NCI-H2081 (cell line): Measurements from ENCODE around the gene DIAPH2.
"Not testable (repeated sequence)": the region's sequence is repeated elsewhere in the genome, so short reads cannot be mapped to it uniquely, and the experiment has no call there.

Experiments
- DNase-seq, 2 experiments: peaks; one replicate each; lab custom pipeline; 2025; lab: John Stamatoyannopoulos, UW

DIAPH2 gene

DNA sequence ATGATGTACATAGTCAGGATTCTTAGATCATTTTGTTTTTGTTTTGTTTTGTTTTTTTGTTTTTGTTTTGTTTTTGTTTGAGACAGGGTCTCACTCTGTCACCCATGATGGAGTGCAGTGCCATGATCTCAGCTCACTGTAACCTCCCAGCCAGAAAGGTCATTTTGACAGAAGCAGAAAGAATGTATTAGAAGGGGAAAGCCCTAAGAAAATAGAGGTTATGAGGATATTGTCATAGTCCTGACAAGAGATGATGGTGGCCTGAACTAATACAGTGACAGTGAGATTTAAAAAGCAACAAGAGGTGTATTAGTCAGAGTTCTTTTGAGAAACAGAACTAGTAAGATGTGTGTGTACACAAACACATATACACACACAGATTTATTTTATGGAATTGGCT is 702.4 kb downstream of the DIAPH2 start:
- no peak for DNase-seq

DNA sequence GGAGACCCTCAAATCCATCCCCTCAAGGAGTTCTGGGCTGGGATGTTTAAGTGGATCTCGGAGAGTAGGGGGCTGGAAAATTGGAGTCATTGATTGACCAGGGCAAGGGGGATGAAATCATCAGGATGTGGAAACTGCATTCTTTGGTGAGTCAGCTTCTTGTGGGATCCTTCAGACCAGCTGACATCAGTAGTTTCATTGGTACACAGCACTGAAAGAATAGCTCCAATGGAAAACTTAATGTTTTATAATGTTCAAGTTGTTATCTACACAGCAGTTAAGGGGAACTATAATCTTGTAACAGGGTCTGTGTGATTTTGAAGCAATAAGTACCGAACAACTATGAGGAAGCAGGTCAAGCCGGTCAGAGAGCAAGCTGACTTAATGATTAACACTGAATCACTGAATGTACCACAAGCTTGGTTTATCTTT is 705.1 kb downstream of the DIAPH2 start:
- DNase-seq: no peak

DNA sequence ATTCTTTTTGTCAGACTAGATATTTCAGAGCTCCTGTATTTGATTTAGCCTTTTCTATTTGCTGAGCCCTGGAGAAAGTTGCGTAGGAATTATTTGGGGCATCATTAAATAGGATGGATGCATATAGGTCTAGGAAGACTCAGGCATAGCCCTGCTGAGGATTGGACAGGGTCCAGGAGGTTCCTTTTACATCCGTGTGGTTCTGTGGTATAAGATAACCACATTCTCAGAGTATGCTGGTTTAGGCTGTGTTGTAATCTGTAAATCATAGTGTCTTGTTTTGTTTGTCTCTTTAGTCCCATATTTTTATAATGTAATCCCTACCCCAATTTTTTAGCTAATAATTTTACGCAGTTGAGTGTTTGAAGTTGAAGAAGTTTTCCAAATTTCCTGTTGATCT is 712.7 kb downstream of the DIAPH2 start:
- no peak for DNase-seq

DNA sequence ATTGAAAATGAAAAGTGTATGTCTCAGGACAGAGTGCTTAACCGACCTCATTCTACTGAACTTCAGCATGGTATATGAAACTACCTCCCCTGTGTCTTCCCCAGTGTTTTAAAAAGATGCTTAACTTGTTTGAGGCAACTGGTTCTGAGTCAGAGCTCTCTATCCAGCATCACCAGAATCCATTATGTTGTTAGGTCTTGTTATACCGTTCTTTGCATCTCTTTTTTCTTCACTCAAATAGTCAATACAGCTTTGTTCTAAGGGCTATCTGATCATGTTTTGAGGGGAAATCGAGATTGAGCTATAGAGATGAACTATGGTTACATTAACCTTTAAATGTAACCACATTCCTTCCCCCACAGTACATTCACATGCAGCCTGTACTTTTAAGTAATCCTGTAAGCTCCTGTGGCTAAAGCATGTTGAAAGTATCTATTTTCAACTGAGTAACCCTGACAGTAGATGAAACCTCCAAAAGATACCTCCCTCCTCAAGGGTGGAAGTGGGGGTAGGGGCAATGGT is 713.4 kb downstream of the DIAPH2 start:
- no peak for DNase-seq

DNA sequence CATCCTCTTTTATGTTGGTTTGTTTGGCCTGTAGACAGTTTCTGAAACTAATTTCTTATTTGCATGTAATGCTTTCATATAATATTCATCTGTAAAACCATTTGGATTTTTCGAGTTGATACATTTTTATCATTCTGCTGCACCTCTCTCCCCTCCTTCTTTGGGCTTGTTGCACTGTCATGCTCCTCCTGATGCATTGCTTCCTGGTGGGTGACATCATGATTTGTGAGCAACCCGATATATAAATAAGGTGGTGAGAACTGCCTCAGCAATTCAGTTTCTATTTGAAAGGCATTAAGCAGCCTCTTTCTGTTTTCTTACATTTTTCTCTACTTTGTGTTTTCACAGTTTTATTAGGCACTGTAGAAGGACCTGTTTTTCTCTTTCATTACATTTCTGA is 714.8 kb downstream of the DIAPH2 start:
- no peak for DNase-seq

DNA sequence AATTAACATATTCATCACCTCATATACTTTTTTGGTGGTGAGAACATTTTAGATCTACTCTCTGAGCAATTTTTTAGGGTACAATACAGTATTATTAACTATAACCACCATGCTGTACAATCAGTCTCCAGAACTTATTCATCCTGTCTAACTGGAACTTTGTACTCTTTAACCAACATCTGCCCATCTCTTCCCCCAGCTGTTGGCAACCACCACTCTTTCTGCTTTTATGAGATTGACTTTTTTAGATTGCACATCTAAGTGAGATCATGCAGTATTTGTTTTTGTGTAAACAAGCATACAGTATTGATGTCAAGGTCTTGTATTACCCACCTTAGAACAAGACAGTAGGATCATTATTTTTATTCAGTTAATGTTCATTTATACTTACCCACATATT is 715.9 kb downstream of the DIAPH2 start:
- DNase-seq: no peak

DNA sequence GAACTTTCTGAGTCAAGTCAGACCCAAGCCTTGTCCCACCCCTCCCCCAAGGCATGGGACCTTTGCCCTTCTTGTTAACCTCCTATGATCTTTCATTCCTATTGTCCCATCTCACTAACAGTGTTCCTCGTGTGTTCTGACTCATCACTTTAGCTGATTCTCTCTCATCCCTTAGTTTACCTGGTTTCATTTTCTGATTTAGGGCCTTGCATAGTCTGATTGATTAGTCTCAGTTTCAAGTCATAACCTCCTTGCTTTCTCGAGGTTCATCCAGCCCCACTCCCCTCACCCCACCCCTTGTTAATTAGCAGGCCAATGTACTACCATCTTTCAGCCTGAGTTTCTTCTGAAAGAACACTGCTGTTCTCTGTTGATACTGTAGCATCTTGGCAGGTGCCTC is 716.5 kb downstream of the DIAPH2 start:
- no peak for DNase-seq

DNA sequence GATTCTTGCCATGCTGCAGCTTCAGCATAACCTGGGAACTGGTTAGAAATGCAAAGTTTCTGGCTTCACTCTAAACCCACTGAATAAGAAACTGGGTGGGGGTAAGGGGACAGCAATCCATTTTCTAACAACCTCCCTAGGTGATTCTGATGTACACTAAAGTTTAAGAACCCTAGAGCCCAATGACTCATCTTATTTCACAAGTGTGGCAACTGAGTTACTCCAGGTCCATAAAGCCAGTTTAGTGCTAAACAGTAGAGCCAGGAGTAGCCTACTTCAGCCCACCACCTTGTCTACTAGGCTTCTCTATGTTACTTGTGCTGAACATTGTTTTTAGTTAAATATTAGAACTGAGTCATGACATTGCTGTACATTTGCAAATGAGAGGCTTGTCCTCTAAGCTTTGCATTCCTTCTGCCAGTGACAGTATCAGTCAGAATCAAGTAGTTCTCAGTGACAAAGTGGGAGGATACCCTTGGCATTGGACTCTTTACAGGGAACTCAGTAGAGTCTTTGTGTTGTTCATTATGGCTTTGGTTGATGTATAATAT is 717.0 kb downstream of the DIAPH2 start:
- no peak for DNase-seq

DNA sequence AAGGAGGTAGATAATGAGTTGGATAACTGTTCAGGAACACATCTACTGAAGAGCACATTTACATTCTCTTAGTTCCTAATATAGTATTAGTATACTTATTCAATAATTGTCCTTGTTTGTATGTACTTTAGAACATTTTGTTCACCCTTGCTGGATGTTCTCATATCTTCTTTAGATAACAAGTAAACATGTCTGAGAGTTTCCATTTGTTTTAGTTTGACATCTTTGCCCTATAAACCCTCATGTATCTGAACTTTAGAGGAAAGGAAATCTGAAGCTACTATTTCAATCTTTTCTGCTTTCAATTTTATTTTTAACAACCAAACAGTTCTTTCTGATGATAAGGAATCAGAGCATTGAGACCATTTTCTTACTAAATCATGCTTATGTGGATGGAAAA is 717.7 kb downstream of the DIAPH2 start:
- DNase-seq: no peak

DNA sequence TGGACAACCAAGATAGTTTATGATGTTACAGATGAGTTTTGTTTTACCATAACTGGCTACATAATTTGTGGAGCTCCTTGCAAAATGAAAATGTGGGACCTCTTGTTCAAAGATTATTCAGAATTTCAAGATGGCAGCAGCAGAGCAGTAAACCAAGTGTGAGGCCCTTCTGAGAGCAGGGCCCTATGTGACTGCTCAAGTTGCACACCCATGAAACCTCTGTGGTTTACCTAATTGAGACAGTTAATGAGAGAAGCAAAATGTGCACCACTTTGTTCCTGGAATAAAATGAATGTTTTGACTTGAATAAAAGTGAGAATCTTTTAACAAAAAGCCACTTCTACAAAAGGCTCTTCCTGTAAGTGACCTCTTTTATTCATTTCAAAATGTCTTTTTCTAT is 718.3 kb downstream of the DIAPH2 start:
- no peak for DNase-seq

DNA sequence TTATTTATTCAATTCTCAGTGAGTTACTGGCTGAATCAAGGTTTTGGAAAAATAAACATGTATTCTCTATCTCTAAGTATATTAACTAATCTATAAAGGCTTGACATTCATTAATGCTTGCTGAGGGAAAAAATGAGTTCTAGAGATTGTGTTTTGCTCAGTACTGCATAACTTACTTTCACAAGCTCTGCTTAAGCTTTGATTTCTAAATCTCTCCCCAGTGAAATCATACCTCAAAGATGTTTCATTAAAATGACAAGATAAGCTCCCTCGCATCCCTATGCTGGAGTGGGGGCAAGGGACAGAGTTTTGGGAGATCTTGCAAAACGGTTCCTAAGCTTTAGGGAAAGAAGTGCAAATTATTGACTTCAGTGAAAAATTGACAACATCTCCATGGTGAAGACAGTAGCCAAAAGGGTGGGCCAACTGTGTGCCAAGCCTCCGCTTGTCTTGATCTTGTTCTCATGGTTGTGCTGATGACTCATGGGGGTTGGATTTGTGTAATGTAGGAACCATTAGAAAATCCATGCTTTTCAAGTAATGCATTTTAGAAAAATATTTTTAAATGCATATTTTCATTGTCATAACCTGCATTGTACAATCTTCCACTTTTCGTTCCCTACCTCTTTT is 720.5 kb downstream of the DIAPH2 start:
- no peak for DNase-seq

DNA sequence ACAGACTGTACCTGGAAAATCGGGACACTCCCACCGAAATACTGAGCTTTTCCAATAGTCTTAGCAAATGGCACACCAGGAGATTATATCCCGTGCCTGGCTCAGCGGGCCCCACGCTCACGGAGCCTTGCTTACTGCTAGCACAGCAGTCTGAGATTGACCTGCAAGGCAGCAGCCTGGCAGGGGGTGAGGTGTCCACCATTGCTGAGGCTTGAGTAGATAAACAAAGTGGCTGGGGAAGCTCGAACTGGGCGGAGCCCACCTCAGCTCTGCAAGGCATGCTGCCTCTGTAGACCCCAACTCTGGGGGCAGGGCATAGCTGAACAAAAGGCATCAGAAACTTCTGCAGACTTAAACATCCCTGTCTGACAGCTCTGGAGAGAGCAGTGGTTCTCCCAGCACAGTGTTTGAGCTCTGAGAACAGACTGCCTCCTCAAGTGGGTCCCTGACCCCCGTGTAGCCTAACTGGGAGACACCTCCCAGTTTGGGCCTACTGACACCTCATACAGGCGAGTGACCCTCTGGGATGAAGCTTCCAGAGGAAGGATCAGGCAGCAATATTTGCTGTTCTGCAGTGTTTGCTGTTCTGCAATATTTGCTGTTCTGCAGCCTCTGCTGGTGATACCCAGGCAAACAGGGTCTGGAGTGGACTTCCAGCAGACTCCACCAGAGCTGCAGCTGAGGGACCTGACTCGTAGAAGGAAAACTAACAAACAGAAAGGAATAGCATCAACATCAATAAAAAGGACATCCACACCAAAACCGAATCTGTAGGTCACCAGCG is 725.2 kb downstream of the DIAPH2 start:
- not testable (repeated sequence) for DNase-seq

DNA sequence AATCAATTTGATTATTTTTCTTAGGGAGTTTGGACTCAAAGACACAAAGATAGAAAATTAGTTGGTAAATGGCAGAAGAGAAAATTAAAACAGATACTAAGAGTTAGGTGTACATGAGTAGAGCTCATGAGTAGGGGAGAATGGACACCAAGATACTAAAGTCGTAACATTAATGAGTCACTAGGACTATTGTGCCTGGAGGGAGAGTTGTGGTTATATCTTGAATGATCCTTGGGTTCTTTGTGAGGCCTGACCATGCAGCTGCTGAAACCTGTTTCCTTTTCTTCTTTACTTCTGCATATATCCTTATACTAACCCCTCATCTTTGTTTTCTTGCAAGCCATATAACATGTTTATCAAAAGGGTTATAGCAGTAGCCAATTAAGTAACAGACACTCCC is 731.8 kb downstream of the DIAPH2 start:
- DNase-seq: no peak

DNA sequence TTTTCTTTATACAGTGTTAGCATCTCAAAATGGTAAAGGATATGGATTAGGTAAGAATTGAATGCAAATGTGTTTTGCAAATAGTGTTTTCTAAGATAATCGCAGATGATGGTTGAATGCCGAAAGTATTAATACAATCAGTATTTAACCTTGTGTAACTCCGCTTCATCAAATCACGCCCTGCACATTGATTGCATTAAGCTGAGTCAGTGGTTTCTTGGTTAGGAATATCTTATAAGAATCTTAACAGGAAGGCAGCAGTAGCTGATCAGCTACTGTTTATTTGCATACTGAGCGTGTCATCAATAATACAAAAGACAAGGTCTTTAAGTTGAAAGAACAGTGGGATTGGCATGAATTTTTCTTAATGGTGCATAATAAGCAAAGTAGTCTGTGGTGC is 744.5 kb downstream of the DIAPH2 start:
- DNase-seq: no peak

DNA sequence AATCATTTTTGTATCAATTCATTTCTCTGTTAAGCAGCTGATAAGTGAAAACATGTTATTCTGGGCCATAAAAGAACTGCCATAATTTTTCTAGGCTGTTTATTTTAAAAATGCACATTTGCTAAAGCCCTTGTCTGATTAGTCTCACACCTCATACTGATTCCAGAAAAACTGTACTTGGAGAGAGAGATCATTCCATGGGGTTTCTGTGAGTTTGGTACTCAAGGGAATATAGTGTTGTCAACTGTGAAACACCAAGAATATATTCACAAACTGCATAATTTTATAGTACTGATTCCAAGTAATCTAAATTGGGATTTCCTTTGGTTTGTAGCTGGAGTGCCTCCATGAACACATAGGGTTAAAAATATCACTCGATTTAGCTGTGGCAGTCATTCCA is 746.6 kb downstream of the DIAPH2 start:
- DNase-seq: no peak

DNA sequence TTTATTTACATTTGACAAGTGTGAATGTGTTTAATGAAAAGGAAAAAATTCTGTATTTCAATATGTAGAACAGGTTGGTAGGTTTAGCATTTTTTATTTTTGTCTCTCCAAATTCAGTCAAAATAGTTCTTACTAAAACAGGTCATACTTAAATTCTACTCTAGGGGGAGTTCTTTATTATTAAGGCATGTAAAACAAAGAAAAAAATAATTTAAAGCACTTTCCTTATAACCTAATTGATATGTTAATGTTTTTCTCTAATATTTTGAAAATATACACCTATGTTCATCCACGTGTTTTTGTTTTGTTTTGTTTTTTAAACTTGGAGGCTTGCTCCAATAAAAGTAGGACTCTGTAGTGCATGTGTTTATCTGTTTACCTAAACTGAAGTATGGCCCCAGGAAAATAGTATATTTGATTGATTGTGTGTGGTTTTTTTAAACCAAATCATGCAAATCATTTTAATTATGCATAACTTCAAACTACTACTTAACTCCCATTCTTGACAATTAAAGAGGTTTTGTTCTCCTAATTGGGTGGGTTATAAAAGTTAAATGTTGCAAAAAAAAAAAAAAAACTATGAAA is 761.7 kb downstream of the DIAPH2 start:
- DNase-seq: no peak

DNA sequence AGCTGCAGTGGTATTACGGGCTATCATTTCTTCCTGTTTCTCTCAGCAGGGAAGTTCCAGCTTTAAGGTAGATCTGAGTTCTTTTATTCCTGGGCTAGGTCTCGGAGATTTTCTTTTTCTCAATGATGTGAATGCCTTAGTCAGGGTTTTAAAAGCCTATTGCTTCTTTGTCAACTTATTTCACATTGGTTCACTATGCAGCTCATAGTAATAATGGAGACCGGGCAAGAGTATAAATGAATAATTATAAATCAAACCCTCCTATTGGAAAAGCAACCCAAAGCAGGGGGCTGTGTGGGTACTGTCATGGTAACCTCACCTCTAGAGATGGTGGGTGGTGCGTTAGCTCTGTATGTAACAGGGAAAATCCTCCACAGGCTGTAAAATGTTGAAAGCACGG is 762.7 kb downstream of the DIAPH2 start:
- no peak for DNase-seq

DNA sequence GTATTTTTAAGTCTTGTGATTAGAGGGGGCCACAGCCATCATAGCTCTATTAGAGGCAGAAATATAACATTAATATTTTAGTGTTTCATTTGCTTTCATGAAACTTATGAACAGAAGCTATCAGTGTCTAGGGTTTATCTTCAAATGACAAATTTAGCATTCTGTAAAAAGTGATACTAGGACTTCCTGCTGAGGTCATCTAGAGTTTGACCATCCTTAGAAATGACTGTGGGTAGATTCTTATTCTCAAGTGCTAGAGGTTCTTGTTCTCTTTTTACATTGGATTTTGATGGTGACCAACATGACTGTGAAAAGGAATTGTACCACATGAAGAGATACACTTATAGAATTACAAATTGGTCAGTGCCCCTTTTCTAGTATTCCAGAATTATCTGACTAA is 767.6 kb downstream of the DIAPH2 start:
- DNase-seq: no peak

DNA sequence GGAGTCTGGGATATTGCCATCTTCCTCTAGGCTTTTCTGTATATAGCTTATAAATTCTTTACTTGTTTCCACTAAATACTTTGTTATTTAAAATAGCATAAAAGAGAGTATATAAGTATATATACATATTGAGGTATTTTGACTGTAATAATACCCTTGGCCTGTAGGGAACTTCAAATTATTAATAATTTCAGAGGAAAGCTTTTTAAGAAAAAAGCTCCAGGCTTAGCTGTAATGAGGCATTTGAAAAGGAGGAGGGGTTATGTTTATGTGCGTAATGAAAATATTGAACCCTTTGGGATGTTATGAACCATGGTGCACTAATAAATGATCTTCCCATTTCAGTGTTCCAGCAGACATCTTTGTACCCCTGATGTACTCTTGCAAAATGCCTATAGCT is 777.1 kb downstream of the DIAPH2 start:
- DNase-seq: no peak

DNA sequence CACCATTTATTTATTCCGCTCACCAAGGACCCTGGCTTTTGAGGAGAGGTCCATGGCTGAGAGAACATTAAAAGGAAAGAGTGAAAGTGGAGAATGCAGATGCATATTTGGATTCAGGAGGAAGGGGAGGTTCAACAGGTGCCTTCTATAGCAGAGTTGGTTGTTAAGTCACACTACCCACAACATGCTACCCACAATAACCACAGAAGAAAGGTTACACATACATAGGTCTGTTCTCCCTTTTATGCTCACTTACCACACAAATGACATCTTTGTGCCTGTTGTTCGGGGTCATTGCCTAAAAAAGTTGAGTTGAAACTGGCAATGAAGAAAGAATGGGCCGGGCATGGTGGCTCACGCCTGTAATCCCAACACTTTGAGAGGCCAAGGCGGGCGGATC is 786.4 kb downstream of the DIAPH2 start:
- no peak for DNase-seq

DNA sequence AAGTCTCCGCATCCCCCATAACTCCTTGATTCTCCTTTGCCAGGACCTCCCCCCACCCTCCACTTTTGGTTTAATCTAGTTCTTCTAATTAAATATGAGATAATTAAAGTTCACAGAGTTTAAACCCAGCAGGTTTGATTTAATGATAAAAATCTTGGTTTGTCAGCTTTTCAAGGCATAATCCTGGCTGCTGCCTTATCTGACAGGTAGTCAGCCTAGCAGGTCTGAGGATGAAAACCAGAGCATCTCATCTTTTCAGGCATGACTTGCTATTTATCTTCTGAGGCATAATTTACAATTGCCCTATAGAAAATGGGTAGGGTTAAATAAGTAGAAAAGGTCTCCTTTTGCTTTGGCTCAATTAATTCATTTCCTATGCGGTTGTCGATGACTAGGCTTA is 790.3 kb downstream of the DIAPH2 start:
- no peak for DNase-seq

DNA sequence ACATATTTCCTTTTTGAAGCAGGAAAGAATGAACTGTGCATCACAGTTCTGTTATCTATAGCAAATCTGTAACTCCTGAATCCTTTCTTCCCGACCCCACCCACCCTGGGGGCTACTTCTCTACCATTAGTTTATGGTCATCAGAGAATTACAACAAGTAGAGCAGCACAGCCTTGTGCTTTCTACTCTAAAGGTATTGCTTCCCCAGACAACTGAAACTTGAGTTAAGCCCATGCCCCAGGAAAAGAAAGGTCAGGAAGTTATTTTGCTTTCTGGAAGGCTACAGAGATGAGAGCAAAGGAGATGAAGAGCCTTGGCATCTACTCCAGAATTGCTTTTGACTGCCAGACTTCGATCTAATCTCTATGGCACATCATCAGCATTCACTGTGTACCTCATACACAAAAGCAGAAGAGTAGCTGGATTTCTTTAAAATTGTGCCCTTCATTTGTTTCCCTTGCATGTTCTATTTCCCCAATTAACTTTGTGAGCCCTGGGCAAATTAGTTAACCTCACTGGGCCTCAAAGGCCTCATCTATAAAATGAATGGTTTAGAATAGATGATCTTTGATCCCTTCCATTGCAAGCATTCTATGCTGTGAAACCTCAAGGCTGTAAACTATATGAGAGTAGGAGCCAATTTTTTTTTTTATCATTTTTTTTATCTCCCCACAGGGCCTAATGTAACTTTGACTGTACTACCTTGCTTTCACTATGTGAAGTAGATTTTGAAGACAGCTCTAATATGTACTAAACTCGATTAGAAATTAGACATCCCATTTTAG is 794.7 kb downstream of the DIAPH2 start:
- DNase-seq: no peak
